GM21528 (cell line): Measurements from ENCODE around the gene KRTAP5-7.

Experiments used
- ATAC-seq: cut with Tn5 transposase; IDR thresholded peaks from one replicate; pipeline ENCODE4 v1.9.1; 2021; ENCODE audit warnings: mild to moderate bottlenecking, moderate library complexity; ENCODE audit not compliant: unreplicated experiment, low FRiP score

Gene KRTAP5-7

DNA sequence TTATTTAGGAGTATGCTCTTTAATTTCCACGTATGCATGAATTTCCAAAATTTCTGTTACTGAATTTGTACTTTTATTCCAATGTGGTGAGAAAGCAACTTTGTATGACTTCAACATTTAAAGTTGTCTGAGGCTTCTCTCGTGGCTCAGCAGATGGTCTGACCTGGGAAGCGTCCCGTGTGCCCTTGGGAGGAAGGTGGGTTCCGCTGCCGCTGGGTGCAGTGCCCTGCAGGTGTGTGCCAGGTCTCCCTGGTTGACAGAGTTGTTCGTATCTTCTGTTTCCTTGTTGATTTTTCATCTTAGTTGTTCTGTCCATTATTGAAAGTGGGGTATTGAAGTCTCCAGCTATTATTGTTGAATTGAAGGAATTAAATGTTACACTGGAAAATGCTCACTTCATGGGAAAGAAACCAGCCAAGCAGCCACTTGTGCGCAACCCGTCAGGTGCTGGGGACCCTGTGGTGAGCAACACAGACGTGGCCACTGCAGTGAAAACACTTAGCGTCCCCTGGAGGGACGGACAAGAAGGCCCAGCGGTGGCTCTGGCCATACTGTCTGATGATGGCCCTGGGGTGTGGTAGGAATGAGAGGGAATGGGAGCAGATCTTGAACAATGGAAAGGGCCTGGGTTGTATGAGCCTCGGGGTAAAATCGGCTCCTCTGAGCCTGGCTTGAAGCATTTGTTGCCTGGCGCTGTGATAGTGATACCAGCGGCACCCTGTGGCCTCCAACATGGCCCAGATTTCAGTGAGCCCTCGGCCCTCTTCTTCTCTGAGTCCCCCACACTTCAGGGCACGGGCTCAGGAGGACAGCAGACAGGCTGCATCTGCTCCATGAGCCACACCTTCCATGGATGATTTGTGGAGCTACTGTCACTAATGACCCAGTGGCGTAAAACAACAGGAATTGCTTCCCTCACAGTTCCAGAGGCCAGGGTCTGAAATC, 31.5 kb upstream of the KRTAP5-7 start:
- no peak for ATAC-seq

DNA sequence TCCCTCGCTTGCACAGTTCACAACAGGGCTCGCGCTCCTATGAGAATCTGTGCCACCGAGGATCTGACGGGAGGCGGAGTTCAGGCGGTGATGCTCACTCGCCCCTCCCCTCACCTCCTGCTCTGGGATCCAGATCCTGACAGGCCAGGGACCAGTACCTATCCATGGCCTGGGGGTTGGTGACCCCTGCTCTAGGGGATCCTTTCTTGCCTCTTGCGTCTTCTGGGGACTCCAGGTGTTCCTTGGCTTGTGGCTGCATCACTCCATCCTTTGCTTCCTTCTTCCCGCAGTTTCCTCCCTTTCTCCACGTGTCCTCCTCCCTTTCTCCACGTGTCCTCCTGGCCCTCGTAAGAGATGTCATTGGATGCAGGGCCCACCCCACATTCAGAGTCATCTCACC, 30.6 kb upstream of the KRTAP5-7 start:
- no peak for ATAC-seq

DNA sequence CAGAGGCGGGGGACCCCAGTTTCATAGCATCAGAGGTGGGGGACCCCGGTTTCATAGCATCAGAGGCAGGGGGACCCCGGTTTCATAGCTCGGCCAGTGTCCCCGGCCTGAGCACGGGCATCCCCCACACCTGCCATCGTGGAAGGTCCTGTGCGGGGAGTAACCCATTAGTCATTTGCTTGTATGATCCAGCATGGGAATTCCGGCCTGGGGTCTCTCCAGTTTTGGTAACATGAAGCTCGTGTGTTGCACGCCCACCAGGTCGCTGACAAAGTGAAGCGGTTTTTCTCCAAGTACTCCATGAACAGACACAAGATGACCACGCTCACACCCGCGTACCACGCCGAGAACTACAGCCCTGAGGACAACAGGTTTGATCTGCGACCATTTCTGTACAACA, 29.0 kb upstream of the KRTAP5-7 start:
- no peak for ATAC-seq

GRCh38 chr11:71499125-71499524, 27.9 kb upstream of the KRTAP5-7 start:
- ATAC-seq: no peak

DNA sequence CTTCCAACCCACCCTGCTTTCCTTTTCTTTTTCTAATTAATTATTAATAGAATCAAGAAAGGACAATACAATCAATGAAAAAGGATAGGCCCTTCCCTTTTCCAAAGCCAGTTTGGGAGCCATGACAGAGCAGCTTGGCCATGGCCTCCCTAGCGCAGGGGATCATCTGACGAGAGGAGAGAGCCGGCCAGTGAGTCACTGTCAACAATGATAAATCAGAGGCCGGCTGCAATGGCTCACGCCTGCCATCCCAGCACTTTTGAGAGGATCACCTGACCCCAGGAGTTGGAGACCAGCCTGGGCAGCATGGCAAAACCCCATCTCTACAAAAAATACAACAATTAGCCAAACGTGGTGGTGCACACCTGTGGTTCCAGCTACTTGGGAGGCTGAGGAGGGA, 27.5 kb upstream of the KRTAP5-7 start:
- ATAC-seq: no peak

- no peak for ATAC-seq
Observed at GRCh38 chr11:71500601-71501021, 26.5 kb upstream of the KRTAP5-7 start.

- ATAC-seq: no peak
Observed at GRCh38 chr11:71501071-71501985, 25.7 kb upstream of the KRTAP5-7 start.

DNA sequence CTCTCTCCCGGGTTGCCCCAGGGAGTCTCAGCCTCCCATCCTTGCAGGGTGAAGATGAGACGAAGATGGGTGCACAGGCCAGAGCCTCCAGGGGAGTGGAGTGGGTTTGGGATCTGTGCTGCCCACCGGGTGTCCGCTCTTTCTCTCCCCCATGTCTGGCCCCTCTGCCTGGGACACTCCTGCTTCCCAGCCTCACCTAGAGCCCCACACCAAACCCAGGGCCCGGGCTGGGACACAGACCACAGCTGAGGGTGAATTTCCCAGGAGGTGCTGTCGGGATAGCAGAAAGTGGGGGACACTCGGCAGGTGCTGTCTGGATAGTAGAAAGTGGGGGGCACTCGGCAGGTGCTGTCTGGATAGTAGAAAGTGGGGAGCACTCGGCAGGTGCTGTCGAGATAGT, 25.0 kb upstream of the KRTAP5-7 start:
- ATAC-seq: no peak

DNA sequence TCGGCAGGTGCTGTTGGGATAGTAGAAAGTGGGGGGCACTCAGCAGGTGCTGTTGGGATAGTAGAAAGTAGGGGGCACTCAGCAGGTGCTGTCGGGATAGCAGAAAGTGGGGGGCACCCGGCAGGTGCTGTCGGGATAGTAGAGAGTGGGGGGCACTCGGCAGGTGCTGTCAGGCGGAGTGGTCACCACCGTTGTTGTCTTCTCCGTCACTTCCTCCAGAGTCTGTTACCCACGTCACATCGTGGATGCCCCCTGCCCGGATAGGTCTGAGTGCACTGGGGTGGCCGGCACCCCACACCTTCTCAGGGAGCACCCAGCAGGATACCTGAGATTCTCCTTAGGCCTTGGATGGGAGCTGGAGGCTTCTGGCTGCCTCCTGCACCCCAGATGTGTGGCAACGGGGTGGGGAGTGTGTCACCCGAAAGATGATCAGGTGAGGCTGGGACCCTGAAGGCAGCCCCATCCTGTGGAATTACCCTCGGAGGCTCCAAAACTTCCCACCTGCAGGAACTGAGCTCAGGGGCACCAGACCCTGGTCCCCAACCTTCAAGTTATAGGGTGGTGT, 24.1 kb upstream of the KRTAP5-7 start:
- no peak for ATAC-seq

GRCh38 chr11:71504531-71504930, 22.5 kb upstream of the KRTAP5-7 start:
- no peak for ATAC-seq

DNA sequence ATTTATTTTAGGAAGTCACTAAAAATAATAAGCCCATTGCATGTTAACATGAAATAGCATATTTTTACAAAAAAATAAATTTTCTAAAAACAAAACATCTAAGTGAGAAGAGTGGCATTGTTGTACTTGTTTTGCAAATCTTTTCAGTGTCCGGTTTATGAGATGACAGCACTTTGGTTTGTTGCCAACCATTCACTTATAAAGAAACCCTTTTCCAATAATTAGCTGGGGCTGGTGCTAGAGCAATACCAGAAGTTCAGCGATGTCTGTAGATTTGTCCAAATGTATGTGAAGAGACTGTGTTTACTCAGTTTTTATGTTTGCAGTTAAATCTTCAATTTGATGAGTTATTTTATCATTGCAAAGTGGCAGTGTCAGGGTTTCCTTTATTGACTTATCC, 22.1 kb upstream of the KRTAP5-7 start:
- no peak for ATAC-seq

GRCh38 chr11:71505781-71506180, 21.3 kb upstream of the KRTAP5-7 start:
- no peak for ATAC-seq

DNA sequence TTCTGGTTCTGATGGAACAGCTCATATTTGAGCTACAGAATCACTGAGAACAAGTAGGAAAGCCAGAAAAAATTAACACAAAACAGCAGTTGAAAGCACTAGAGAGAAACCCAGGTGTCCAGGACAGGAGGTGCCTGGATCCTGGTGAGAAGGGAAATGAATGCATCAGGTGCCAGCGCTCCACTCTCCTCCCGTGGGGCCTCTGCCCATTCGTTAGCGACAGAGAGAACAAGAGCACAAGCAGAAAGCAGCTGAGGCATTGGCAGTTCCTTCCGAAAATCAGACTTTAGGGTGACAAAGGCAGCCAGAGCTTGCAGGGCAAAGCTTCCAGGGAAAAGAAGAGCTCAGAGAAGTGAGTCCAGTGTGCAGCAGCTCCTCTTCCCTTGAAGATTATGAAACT, 20.0 kb upstream of the KRTAP5-7 start:
- no peak for ATAC-seq

DNA sequence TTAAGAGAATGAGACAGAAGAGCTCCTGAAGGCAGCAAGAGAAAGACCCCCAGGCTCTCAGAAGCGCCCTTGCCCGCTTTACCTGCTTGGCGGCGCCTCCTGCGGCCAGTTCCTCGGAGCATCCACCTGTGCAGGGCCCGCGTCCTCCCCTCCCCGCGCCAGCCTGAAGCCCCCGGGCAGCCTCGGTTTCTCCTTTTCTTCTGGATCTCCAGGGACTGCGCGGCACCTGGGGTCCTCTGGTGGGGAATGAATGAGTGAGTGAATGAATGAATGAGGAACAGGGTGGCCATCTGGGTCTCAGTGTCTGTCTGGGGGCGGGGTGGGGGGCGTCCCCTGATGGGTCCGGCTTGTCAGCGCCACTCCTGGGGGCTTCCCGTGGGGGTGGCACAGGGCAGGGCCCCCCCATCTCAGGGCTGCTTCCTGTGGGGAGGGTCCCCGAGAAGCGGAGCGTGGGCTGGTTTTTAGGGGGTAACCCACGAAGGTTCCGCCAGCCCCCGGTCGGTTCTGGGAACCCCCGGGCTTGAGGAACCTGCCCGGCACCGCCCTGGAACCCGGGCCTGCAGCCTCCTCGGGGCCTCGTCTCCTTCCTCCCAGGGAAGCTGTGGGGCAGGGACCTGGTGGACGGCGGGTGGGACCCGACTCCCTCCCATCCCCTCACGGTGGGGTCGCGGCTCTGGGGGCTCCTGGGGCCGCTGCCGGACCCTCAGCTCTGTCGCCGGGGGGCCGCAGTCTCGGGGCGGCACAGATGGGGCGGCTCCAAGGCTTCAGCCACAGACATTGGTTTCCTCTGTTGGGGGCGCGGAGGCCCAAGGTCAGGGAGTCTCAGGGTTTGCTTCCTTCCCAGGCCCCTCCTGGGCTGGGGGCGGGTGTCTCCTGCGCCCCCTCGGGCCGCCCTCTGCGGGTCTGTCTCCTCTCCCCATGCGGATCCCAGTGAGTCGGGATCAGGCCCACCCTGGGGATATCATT, 8.3 kb upstream of the KRTAP5-7 start:
- no peak for ATAC-seq

DNA sequence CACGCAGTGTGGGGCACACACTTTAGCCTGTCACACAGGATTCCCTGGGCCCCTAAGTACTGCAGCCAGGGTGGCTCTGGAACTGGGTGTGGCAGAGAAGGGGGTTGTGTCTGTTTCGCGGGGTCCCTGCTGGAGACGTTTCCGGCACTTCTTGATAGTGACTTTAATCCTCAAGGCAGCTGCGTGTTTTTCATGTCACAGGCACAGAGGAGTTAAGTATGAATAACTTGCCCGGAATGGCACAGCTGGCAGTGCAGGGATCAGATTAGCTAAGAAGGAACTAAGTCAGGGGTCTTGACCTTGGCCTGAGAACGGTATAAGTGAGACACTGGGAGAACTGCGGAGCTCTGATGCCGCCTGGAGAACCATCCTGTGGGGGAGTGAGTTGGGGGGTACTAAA, 7.5 kb upstream of the KRTAP5-7 start:
- ATAC-seq: no peak

DNA sequence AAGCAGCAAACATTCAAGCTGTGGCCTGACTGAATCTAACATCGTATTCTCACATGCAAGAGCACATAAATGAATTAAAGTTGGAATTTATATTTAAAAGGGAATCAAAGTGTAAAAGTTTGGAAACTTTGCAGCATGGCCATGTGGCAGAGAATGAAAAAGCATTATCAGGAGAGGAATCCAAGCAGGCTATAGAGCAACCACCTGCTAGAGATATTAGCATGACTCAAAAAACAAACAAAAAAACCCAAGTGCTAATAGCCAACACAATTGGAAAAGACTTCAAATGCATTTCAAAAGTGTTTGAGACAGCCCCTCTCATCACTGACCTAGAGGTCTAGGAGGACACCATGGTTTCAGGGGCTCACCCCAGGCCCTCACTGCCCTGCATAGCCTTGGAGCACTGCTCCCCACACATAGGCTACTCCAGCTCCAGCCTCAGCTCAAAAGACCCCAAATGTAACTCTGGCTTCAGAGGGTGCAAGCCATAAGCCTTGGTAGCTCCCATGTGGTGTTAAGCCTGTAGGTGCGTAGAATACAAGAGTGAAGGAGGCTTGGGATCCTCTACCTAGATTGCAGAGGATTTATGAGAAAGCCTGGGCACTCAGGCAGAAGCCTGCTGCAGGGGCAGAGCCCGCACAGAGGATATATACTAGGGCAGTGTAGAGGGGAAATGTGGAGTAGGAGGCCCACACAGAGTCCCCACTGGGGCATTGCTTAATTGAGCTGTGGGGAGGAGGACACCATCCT, 1.7 kb upstream of the KRTAP5-7 start:
- ATAC-seq: no peak

DNA sequence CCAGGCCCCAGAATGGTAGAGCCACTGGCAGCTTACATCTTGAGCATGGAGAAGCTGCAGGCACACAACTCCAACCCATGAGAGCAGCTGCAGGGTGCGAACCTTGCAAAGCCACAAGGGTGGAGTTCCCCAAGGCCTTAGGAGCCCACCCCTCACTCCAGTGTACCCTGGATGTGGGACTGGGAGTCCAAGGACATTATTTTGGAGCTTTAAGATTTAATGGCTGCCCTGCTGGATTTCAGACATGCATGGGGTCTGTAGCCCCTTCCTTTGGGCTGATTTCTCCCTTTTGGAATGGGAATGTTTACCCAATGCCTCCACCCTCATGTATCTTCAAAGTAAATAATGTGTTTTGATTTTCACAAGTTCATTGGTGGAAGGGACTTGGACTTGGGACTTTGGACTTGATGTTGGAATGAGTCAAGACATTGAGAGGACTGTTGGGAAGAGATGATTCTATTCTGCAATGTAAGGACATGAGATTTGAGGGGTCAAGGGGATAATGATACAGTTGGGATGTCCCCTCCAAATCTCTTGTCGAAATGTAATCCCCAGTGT, 1.1 kb upstream of the KRTAP5-7 start:
- no peak for ATAC-seq

- no peak for ATAC-seq
Observed at GRCh38 chr11:71527576-71528210, 626 bp downstream of the KRTAP5-7 start.
